WTC11 (cell line): ENCODE data around the gene ZCCHC7.

Experiments used
- CREB1 ChIP-seq: sonication (generic); formaldehyde crosslinking; IDR thresholded peaks from 2 replicates; pipeline ENCODE4 v1.8.0; 2023; ENCODE audit warnings: mild to moderate bottlenecking, missing genetic modification reagents
- ELF4 ChIP-seq: sonication (generic); formaldehyde crosslinking; IDR thresholded peaks from 2 replicates; pipeline ENCODE4 v1.8.1; 2022; ENCODE audit warnings: low read depth, mild to moderate bottlenecking, moderate library complexity, missing genetic modification reagents
- GABPB1 ChIP-seq: sonication (generic); formaldehyde crosslinking; IDR thresholded peaks from 2 replicates; pipeline ENCODE4 v1.8.1; 2023; ENCODE audit warnings: mild to moderate bottlenecking, missing genetic modification reagents
- TCF7 ChIP-seq: sonication (generic); formaldehyde crosslinking; IDR thresholded peaks from 2 replicates; pipeline ENCODE4 v1.8.0; 2022; ENCODE audit warnings: mild to moderate bottlenecking, low read depth, missing genetic modification reagents, moderate library complexity
- ZNF232 ChIP-seq: sonication (generic); formaldehyde crosslinking; IDR thresholded peaks from 2 replicates; pipeline ENCODE4 v1.8.0; 2022; ENCODE audit warnings: mild to moderate bottlenecking, missing genetic modification reagents
- TF ChIP-seq, protein P1 (sequence below): fragments of 200-600 bp; IDR thresholded peaks from 2 replicates; pipeline ENCODE4 v1.8.0; 2022; ENCODE audit warnings: antibody characterized with exemption
- TF ChIP-seq, protein P2 (sequence below): sonication (generic); formaldehyde crosslinking; IDR thresholded peaks from 2 replicates; pipeline ENCODE4 v1.8.1; 2023; ENCODE audit warnings: mild to moderate bottlenecking, missing genetic modification reagents
- TF ChIP-seq, protein P3 (sequence below): sonication (generic); formaldehyde crosslinking; IDR thresholded peaks from 2 replicates; pipeline ENCODE4 v1.8.1; 2023; ENCODE audit warnings: mild to moderate bottlenecking, missing genetic modification reagents
- TF ChIP-seq, protein P4 (sequence below): sonication (generic); formaldehyde crosslinking; IDR thresholded peaks from 2 replicates; pipeline ENCODE4 v1.8.1; 2022; ENCODE audit warnings: low read depth, mild to moderate bottlenecking, moderate library complexity, missing genetic modification reagents, borderline replicate concordance

DNA sequence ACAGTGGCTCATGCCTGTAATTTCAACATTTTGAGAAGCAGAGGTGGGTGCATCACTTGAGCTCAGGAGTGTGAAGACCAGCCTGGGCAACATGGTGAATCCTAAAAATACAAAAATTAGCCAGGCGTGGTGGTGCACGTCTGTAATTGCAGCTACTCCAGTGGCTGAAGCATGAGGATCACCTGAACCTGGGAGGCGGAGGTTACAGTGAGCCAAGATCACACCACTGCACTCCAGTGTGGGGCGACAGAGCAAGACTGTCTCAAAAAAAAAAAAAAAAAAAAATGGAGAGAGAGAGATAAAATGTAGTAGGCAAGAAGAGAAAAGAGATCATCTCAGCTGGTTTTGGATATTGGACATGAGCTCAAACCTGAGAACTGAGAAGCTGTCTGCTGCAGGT lies 23.7 kb upstream of the ZCCHC7 start:
- TF ChIP-seq, protein P1, sequence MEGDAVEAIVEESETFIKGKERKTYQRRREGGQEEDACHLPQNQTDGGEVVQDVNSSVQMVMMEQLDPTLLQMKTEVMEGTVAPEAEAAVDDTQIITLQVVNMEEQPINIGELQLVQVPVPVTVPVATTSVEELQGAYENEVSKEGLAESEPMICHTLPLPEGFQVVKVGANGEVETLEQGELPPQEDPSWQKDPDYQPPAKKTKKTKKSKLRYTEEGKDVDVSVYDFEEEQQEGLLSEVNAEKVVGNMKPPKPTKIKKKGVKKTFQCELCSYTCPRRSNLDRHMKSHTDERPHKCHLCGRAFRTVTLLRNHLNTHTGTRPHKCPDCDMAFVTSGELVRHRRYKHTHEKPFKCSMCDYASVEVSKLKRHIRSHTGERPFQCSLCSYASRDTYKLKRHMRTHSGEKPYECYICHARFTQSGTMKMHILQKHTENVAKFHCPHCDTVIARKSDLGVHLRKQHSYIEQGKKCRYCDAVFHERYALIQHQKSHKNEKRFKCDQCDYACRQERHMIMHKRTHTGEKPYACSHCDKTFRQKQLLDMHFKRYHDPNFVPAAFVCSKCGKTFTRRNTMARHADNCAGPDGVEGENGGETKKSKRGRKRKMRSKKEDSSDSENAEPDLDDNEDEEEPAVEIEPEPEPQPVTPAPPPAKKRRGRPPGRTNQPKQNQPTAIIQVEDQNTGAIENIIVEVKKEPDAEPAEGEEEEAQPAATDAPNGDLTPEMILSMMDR, result no peak
- TF ChIP-seq ZNF232 (CRISPR knock-in tag), result no peak
- TF ChIP-seq CREB1 (CRISPR knock-in tag), result no peak
- TF ChIP-seq TCF7 (CRISPR knock-in tag), result no peak
- TF ChIP-seq, protein P2, sequence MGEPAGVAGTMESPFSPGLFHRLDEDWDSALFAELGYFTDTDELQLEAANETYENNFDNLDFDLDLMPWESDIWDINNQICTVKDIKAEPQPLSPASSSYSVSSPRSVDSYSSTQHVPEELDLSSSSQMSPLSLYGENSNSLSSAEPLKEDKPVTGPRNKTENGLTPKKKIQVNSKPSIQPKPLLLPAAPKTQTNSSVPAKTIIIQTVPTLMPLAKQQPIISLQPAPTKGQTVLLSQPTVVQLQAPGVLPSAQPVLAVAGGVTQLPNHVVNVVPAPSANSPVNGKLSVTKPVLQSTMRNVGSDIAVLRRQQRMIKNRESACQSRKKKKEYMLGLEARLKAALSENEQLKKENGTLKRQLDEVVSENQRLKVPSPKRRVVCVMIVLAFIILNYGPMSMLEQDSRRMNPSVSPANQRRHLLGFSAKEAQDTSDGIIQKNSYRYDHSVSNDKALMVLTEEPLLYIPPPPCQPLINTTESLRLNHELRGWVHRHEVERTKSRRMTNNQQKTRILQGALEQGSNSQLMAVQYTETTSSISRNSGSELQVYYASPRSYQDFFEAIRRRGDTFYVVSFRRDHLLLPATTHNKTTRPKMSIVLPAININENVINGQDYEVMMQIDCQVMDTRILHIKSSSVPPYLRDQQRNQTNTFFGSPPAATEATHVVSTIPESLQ (CRISPR knock-in tag), result no peak
- TF ChIP-seq GABPB1 (CRISPR knock-in tag), result no peak
- TF ChIP-seq, protein P3, sequence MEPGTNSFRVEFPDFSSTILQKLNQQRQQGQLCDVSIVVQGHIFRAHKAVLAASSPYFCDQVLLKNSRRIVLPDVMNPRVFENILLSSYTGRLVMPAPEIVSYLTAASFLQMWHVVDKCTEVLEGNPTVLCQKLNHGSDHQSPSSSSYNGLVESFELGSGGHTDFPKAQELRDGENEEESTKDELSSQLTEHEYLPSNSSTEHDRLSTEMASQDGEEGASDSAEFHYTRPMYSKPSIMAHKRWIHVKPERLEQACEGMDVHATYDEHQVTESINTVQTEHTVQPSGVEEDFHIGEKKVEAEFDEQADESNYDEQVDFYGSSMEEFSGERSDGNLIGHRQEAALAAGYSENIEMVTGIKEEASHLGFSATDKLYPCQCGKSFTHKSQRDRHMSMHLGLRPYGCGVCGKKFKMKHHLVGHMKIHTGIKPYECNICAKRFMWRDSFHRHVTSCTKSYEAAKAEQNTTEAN (CRISPR knock-in tag), result no peak
- no peak for TF ChIP-seq ELF4 (CRISPR knock-in tag)
- TF ChIP-seq, protein P4, sequence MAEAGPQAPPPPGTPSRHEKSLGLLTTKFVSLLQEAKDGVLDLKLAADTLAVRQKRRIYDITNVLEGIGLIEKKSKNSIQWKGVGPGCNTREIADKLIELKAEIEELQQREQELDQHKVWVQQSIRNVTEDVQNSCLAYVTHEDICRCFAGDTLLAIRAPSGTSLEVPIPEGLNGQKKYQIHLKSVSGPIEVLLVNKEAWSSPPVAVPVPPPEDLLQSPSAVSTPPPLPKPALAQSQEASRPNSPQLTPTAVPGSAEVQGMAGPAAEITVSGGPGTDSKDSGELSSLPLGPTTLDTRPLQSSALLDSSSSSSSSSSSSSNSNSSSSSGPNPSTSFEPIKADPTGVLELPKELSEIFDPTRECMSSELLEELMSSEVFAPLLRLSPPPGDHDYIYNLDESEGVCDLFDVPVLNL (CRISPR knock-in tag), result no peak
